Right lung (tissue), 5 donors: ENCODE data around the gene ANK3. TPM values are rescaled to one million over a fixed set of nuclear protein-coding genes. Genes with fewer than 3 reads are reported as not detected.

Source experiments
- DNase-seq, 2 donors: peaks; one replicate each; pipeline ENCODE4 v3.0.0-alpha.2; 2013
- polyA plus RNA-seq, 5 donors: library from polyadenylated mRNA; unstranded; fragments of 120-200 nt; gene quantifications; one replicate each; pipeline versions ENCODE4 v1.2.1 to v1.2.3, GENCODE V29; 2013; ENCODE audit warnings: inconsistent platforms in 1 of 5, low replicate concordance in 1 of 5; ENCODE audit not compliant: insufficient read length in 5 of 5, insufficient read depth in 1 of 5

ANK3 gene
- polyA plus RNA-seq, 5 donors: 18.1 to 35.4 (median 30.9) TPM

GRCh38 chr10:60349426-60349825 is 40.2 kb downstream of the ANK3 start:
- no peak for DNase-seq

- no peak for DNase-seq
These were observed 40.7 kb downstream of the ANK3 start for GRCh38 chr10:60348982-60349381.

GRCh38 chr10:60347270-60347669 is 42.4 kb downstream of the ANK3 start:
- DNase-seq: no peak

GRCh38 chr10:60346661-60347060 is 43.0 kb downstream of the ANK3 start:
- DNase-seq: no peak

- no peak for DNase-seq
These were observed 46.4 kb downstream of the ANK3 start for GRCh38 chr10:60343254-60343653.

GRCh38 chr10:60341969-60342368 is 47.7 kb downstream of the ANK3 start:
- no peak for DNase-seq

GRCh38 chr10:60340973-60341372 is 48.7 kb downstream of the ANK3 start:
- no peak for DNase-seq

- DNase-seq: no peak
These were observed 49.9 kb downstream of the ANK3 start for GRCh38 chr10:60339757-60340156.

- DNase-seq: no peak
These were observed 50.9 kb downstream of the ANK3 start for GRCh38 chr10:60338786-60339185.

GRCh38 chr10:60338002-60338564 is 51.6 kb downstream of the ANK3 start:
- no peak for DNase-seq

- DNase-seq: no peak
These were observed 52.6 kb downstream of the ANK3 start for GRCh38 chr10:60336901-60337630.

GRCh38 chr10:60335708-60336107 is 54.0 kb downstream of the ANK3 start:
- DNase-seq: no peak

- no peak for DNase-seq
These were observed 54.7 kb downstream of the ANK3 start for GRCh38 chr10:60334991-60335390.

GRCh38 chr10:60332371-60332770 is 57.3 kb downstream of the ANK3 start:
- DNase-seq: no peak

- DNase-seq: no peak
These were observed 57.8 kb downstream of the ANK3 start for GRCh38 chr10:60331886-60332285.

GRCh38 chr10:60323162-60323561 is 66.5 kb downstream of the ANK3 start:
- DNase-seq: no peak

GRCh38 chr10:60320666-60321065 is 69.0 kb downstream of the ANK3 start:
- DNase-seq: no peak

GRCh38 chr10:60316029-60316428 is 73.6 kb downstream of the ANK3 start:
- DNase-seq: no peak

- no peak for DNase-seq
These were observed 74.4 kb downstream of the ANK3 start for GRCh38 chr10:60315311-60315710.

GRCh38 chr10:60314069-60314940 is 75.4 kb downstream of the ANK3 start:
- DNase-seq: no peak

- no peak for DNase-seq
These were observed 76.1 kb downstream of the ANK3 start for GRCh38 chr10:60313589-60313952.

- no peak for DNase-seq
These were observed 76.7 kb downstream of the ANK3 start for GRCh38 chr10:60312818-60313588.
